Coronary artery (tissue), 2 donors: ENCODE measurements around the gene MLYCD.

ENCODE experiments used
- DNase-seq: peaks from one replicate; pipeline ENCODE4 v3.0.0-alpha.2; 2017; ENCODE audit warnings: low spot score
- H3K27ac ChIP-seq, 2 donors: fragments of 200-600 bp; sonication (generic); one replicate each; pipeline ENCODE4 v1.5.1; 2016 to 2019
- H3K4me3 ChIP-seq: fragments of 200-600 bp; sonication (generic); 2 replicates; pipeline ENCODE4 v1.5.1; 2016; ENCODE audit warnings: mild to moderate bottlenecking, moderate library complexity
- TF ChIP-seq, protein P1 (sequence below): fragments of 200-600 bp; sonication (generic); IDR thresholded peaks from one replicate; pipeline ENCODE4 v1.5.1; 2019; ENCODE audit warnings: antibody characterized with exemption

MLYCD gene

DNA sequence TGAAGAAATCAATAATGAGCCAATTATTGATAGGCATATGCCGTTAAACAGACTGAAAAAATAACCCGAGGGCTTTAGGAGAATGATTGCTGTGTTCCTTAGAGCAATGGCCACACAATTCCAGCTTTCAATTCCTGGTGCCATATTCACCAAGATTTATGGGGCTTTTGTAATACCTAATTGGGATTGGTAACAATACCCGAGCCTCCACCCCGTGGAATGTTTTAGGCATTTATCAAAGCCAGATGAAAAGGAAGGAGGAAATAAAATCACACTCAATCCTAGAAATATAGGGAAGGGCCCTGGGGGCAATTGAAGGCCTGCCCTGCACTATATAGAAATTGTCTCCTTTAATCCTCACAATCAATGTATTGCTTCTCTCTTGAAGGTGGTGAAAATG, 42.1 kb upstream of the MLYCD start:
- no peak for DNase-seq
- Histone ChIP-seq H3K4me3 (no peak overlapping the region), H3K27ac (no peak overlapping the region)
- TF ChIP-seq, protein P1, sequence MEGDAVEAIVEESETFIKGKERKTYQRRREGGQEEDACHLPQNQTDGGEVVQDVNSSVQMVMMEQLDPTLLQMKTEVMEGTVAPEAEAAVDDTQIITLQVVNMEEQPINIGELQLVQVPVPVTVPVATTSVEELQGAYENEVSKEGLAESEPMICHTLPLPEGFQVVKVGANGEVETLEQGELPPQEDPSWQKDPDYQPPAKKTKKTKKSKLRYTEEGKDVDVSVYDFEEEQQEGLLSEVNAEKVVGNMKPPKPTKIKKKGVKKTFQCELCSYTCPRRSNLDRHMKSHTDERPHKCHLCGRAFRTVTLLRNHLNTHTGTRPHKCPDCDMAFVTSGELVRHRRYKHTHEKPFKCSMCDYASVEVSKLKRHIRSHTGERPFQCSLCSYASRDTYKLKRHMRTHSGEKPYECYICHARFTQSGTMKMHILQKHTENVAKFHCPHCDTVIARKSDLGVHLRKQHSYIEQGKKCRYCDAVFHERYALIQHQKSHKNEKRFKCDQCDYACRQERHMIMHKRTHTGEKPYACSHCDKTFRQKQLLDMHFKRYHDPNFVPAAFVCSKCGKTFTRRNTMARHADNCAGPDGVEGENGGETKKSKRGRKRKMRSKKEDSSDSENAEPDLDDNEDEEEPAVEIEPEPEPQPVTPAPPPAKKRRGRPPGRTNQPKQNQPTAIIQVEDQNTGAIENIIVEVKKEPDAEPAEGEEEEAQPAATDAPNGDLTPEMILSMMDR, result no peak

DNA sequence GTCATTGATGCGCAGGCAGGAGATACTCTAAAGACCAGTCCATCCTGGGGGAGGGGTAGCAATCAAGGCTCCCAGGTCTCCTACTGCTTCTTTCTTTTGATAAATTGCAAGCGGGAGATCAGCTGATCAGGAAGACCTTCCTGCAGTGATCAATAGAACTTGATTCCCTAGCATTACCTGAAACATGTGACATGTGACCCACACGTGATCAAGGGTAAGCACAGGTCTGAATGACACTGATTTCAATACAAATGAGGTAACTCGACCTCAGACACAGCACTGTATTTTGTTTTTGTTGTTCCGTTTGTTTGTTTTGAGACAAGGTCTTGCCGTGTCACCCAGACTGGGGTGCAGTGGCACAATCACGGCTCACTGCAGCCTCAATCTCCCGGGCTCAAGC, 39.6 kb upstream of the MLYCD start:
- H3K4me3 ChIP-seq, result no peak overlapping the region
- no peak for DNase-seq
- H3K27ac ChIP-seq, result no peak overlapping the region
- TF ChIP-seq, protein P1, result no peak

DNA sequence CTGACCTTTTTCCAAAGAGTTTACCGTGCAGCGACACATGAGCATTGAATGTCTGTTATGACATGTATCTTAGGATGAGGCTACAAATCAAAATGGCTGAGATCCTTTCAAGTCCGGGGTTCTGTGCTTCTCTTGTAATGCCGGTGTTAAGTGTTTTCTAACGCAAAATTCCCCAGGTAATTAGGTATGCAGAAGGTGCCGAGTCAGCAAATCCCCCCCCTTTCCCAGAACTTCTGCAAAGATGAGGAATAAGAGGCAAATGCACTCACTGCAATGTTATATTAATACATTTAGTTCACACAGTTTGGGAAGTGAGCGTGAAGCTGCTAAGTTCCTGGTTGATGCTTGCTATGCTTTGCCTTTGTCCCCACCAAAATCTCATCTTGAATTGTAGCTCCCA, 36.3 kb upstream of the MLYCD start:
- Histone ChIP-seq H3K4me3 (no peak overlapping the region), H3K27ac (no peak overlapping the region)
- TF ChIP-seq, protein P1, result no peak
- no peak for DNase-seq

DNA sequence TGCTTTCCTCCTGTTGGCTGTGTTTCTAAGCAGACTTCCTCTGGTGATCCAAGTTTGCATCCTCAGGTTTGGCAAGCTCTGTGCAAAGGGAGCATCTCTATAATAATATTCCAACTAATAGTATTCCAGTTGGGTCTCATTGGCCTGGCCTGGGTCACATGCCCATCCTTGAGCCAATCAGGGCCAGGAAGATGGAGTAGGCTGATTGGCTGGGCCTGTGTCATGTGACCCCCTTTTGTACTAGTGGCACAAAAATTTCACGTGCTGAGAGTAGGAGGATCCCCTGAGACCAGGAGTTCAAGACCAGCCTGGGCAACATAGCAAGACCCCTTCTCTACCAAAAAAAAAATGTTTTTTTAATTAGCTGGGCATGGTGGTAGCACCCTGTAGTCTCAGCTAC, 35.2 kb upstream of the MLYCD start:
- no peak for DNase-seq
- no peak overlapping the region for H3K4me3 ChIP-seq
- TF ChIP-seq, protein P1, result no peak
- H3K27ac ChIP-seq, result no peak overlapping the region

DNA sequence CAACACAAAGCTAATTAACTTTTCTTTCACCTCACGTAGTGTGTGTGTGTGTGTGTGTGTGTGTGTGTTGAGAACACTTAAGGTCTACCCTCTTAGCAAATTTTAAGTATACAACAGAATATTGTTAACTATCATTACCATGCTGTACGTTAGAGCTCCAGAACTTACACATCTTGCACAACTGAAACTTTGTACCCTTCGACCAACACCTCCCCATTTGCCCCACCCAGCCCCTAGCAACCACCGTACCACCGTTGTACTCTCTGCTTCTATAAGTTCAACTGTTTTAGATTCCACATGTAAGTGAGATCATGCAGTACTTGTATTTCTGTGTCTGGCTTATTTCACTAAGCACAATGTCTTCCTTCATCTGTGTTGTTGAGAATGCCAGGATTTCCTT, 28.1 kb upstream of the MLYCD start:
- no peak for DNase-seq
- no peak overlapping the region for H3K27ac ChIP-seq

DNA sequence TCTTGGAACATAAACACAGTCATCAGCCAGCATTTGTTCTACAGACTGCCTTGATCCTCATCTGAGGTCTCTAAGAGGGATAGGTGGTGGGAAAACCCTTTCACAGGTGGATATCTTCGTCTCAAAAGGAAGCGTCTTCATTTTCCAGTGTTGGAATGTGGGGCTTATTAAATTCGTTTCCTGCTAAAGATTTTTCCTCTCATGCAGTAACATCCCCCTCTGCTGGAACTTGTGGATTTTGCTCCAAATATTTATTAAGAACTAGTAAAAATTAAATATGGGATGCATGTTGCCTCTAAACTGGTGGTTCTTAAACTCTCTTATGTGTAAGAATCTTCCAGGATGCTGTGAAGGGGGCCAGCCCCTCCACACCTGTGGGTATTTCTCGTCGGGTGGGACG, 20.1 kb upstream of the MLYCD start:
- DNase-seq, result no peak
- no peak overlapping the region for H3K4me3 ChIP-seq
- H3K27ac ChIP-seq, result no peak overlapping the region
- TF ChIP-seq, protein P1, result peak; percentile 24

More for the DNA sequence above, 28.1 kb upstream of the MLYCD start:
- H3K4me3 ChIP-seq, result no peak overlapping the region
- TF ChIP-seq, protein P1, result no peak

DNA sequence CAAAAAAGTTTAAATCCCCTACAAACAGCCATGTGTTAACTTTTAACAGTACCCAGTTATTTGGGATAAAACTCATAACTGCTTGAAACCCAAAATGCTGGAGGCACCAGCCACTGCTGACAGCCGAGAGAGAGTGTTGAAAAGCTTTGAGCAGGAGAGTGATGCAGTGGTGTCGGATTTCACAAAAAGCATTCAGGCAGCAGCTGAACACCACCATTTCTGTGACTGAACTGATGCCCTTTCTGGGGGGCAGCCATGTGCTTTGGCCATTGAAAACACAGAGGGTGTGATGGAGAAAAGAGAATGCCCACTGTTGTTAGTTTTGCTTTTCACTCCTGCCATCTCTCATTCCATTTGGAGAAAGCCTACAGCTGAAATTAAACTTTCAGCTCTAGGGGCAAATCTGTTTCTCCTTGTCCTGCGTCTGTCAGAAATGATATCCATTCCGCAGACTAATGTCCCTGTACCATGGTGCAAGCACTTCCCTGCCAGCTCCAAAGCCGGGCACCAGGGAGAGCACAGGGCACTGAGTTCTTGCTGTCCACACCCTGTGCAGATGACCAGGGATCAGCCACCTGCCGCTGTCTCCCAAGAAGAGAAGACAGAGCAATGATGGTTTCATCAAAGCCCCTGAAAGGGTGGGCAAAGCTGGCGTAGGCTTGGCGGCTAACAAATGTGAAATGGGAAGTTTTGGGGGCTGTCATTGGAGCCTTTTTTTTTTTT, 16.6 kb upstream of the MLYCD start:
- TF ChIP-seq, protein P1, result no peak
- Histone ChIP-seq H3K27ac (no peak overlapping the region), H3K4me3 (no peak overlapping the region)
- no peak for DNase-seq
